HCT116 (cell line): ENCODE measurements around the gene TAF5L. TPM values are rescaled to one million over a fixed set of nuclear protein-coding genes. Genes with fewer than 3 reads are reported as not detected.

ENCODE experiments used
- ATAC-seq: fragments of 200-7000 bp; cut with Tn5 transposase; 2 replicates; pipeline ENCODE4 v1.9.1; 2020; ENCODE audit warnings: mild to moderate bottlenecking, moderate library complexity
- BruUV-seq: library from RNA; stranded (reverse); fragments of 400-500 nt; replicated peaks from 2 replicates; lab custom pipeline; 2021; lab: Mats Ljungman, UMichigan
- CTCF ChIA-PET: fragments of 300-600 bp; sonication (Branson Sonifier 250); formaldehyde crosslinking; loops from one replicate; lab custom pipeline; 2021; ENCODE audit warnings: antibody characterized with exemption; lab: Charles Lee
- POLR2A ChIA-PET: fragments of 300-600, 350-600 bp; sonication (Branson Sonifier 250); formaldehyde crosslinking; loops from one replicate; lab custom pipeline; 2021; ENCODE audit warnings: antibody characterized with exemption; lab: Charles Lee
- RAD21 ChIA-PET, 2 experiments: fragments of 300-600 bp; sonication (Branson Sonifier 250); formaldehyde crosslinking; loops; one replicate each; lab custom pipeline; 2023; ENCODE audit warnings: low total read pairs in 2 of 2; ENCODE audit not compliant: uncharacterized antibody in 2 of 2, unreplicated experiment in 2 of 2, low non-redundant PET in 1 of 2; lab: Charles Lee
- DNase-seq: peaks from one replicate; pipeline ENCODE4 v3.0.0-alpha.2; 2010; ENCODE audit warnings: low read depth, low spot score
- H2AFZ ChIP-seq: fragments of 200-600 bp; shearing (Covaris generic), sonication (generic); 2 replicates; pipeline ENCODE4 v1.6.1; 2017; ENCODE audit warnings: low read depth, mixed run types, mixed read lengths, antibody characterized with exemption, low read length; ENCODE audit not compliant: poor library complexity, severe bottlenecking
- H3K27ac ChIP-seq: 2 replicates; pipeline ENCODE4 v1.5.1; 2012; ENCODE audit warnings: low read depth, low read length
- H3K27me3 ChIP-seq: fragments of 200-600 bp; sonication (generic); 2 replicates; pipeline ENCODE4 v1.6.1; 2016; ENCODE audit warnings: mixed run types, low read length, mixed read lengths; ENCODE audit not compliant: insufficient read depth
- H3K36me3 ChIP-seq, 2 experiments: fragments of 200-500 bp in 1 of 2; fragments of 200-600 bp in 1 of 2; sonication (Bioruptor generic) in 1 of 2; sonication (generic) in 1 of 2; 2 replicates each; pipeline versions ENCODE4 v1.5.1 to v1.6.1; 2014 to 2016; ENCODE audit warnings: low read length in 2 of 2, inconsistent platforms in 1 of 2, mixed read lengths in 1 of 2, mixed run types in 1 of 2; ENCODE audit not compliant: insufficient read depth in 2 of 2, control insufficient read depth in 1 of 2
- H3K4me1 ChIP-seq, 2 experiments: fragments of 200-600 bp in 1 of 2; sonication (generic) in 1 of 2; 2 replicates each; pipeline versions ENCODE4 v1.5.1 to v1.6.1; 2012 to 2017; ENCODE audit warnings: low read length in 2 of 2, inconsistent platforms in 1 of 2, mild to moderate bottlenecking in 1 of 2, mixed read lengths in 1 of 2, mixed run types in 1 of 2, moderate library complexity in 1 of 2; ENCODE audit not compliant: insufficient read depth in 2 of 2, control insufficient read depth in 1 of 2
- H3K4me2 ChIP-seq: fragments of 200-600 bp; sonication (generic); 2 replicates; pipeline ENCODE4 v1.6.1; 2017; ENCODE audit warnings: mixed run types, low read length, mixed read lengths
- H3K4me3 ChIP-seq, 2 experiments: fragments of 200-600 bp in 1 of 2; sonication (generic) in 1 of 2; replicated peaks in 1 of 2; 2 replicates each; pipeline ENCODE4 v1.5.1; 2011 to 2016; ENCODE audit warnings: low read length in 2 of 2, control low read depth in 1 of 2, low read depth in 1 of 2, mild to moderate bottlenecking in 1 of 2, mixed read lengths in 1 of 2, mixed run types in 1 of 2
- H3K79me2 ChIP-seq: fragments of 200-600 bp; sonication (generic); 2 replicates; pipeline ENCODE4 v1.6.1; 2017; ENCODE audit warnings: mild to moderate bottlenecking, mixed run types, low read length, moderate library complexity, mixed read lengths; ENCODE audit not compliant: insufficient read depth
- H3K9ac ChIP-seq: fragments of 200-600 bp; sonication (generic); 2 replicates; pipeline ENCODE4 v1.6.1; 2016; ENCODE audit warnings: low read length, mixed read lengths
- H3K9me2 ChIP-seq: fragments of 200-600 bp; sonication (generic), shearing (Covaris generic); 2 replicates; pipeline ENCODE4 v1.6.1; 2017; ENCODE audit warnings: mixed run types, mild to moderate bottlenecking, moderate library complexity; ENCODE audit not compliant: insufficient read depth
- H3K9me3 ChIP-seq, 2 experiments: fragments of 200-500 bp in 1 of 2; fragments of 200-600 bp in 1 of 2; sonication (Bioruptor generic) in 1 of 2; sonication (generic) in 1 of 2; 2 replicates each; pipeline ENCODE4 v1.6.1; 2014 to 2017; ENCODE audit warnings: low read length in 2 of 2, mixed read lengths in 2 of 2, inconsistent platforms in 1 of 2, low read depth in 1 of 2, mild to moderate bottlenecking in 1 of 2, mixed run types in 1 of 2, moderate library complexity in 1 of 2; ENCODE audit not compliant: control insufficient read depth in 1 of 2, insufficient read depth in 1 of 2
- H4K20me1 ChIP-seq: fragments of 200-600 bp; sonication (generic), shearing (Covaris generic); 2 replicates; pipeline ENCODE4 v1.6.1; 2017; ENCODE audit warnings: mixed run types, mild to moderate bottlenecking, moderate library complexity; ENCODE audit not compliant: insufficient read depth
- EGR1 ChIP-seq: IDR thresholded peaks from 2 replicates; pipeline ENCODE4 v1.6.1; 2012; ENCODE audit warnings: low read depth
- EZH2phosphoT487 ChIP-seq: fragments of 200-600 bp; IDR thresholded peaks from 2 replicates; pipeline ENCODE4 v1.6.1; 2018; ENCODE audit warnings: antibody characterized with exemption, borderline replicate concordance
- MAX ChIP-seq: IDR thresholded peaks from 2 replicates; pipeline ENCODE4 v1.6.1; 2012
- POLR2A ChIP-seq: IDR thresholded peaks from 2 replicates; pipeline ENCODE4 v1.7.0; 2011; ENCODE audit warnings: borderline replicate concordance; ENCODE audit not compliant: insufficient read depth, insufficient read length; ENCODE audit errors: extremely low read depth
- TCF7L2 ChIP-seq: IDR thresholded peaks from 2 replicates; pipeline ENCODE4 v1.7.0; 2011; ENCODE audit warnings: borderline replicate concordance, inconsistent platforms; ENCODE audit not compliant: insufficient read depth, insufficient read length; ENCODE audit errors: extremely low read depth
- YY1 ChIP-seq: IDR thresholded peaks from 2 replicates; pipeline ENCODE4 v1.6.1; 2011; ENCODE audit warnings: low read length, low read depth, moderate library complexity, mild to moderate bottlenecking; ENCODE audit not compliant: insufficient replicate concordance; ENCODE audit errors: extremely low read depth
- ZBTB33 ChIP-seq: IDR thresholded peaks from 2 replicates; pipeline ENCODE4 v1.6.1; 2011; ENCODE audit warnings: mild to moderate bottlenecking, low read length, moderate library complexity; ENCODE audit not compliant: insufficient replicate concordance; ENCODE audit errors: extremely low read depth
- ZFX ChIP-seq: fragments of 450-650 bp; IDR thresholded peaks from 2 replicates; pipeline ENCODE4 v1.6.1; 2017
- intact Hi-C: fragments of 100-400 bp; cut with micrococcal nuclease; formaldehyde crosslinking; loops from 2 replicates; pipeline ENCODE4 v1.10.0; 2022
- total RNA-seq: library from RNA; stranded (reverse); gene quantifications from one replicate; pipeline ENCODE4 v1.2.1, GENCODE V29; 2021; ENCODE audit not compliant: unreplicated experiment

The TAF5L gene
- total RNA-seq, 1 experiment from 2014 or later, result 22.4 TPM

- DNase-seq (no peak), ATAC-seq (no peak)
- H3K4me2 ChIP-seq, result no peak overlapping the region
- peaks cover 3% of the 10 kb centered on the region for H3K79me2 ChIP-seq
- no peak overlapping the region for H3K27ac ChIP-seq
- H2AFZ ChIP-seq, result no peak overlapping the region
- H3K4me3 ChIP-seq, result no peak overlapping the region
- intact Hi-C loops, result no loop called here
- RAD21 ChIA-PET, result no interaction called here
- no peaks in the 10 kb centered on the region for H3K36me3 ChIP-seq
- H3K4me1 ChIP-seq, result peaks cover 6 to 9% of the 10 kb centered on the region in 2 experiments
- no peaks in the 10 kb centered on the region for H3K27me3 ChIP-seq
- CTCF ChIA-PET, result no interaction called here
- no peak overlapping the region for H3K9ac ChIP-seq
- H3K9me2 ChIP-seq, result no peaks in the 10 kb centered on the region
- POLR2A ChIA-PET, result no interaction called here
- no peaks in the 10 kb centered on the region for H4K20me1 ChIP-seq
- H3K9me3 ChIP-seq, result no peaks in the 10 kb centered on the region
- TF ChIP-seq MAX (no peak), TCF7L2 (no peak), ZFX (no peak), YY1 (no peak), EGR1 (no peak), EZH2phosphoT487 (no peak), POLR2A (no peak), ZBTB33 (no peak)
- TF ChIP-seq, all 23 proteins: peak for 0
- no TSS peak for BruUV-seq
These were observed 63.2 kb downstream of the TAF5L start for GRCh38 chr1:229562686-229563085.
